ENCODE results near the gene NAT14.

DNA sequence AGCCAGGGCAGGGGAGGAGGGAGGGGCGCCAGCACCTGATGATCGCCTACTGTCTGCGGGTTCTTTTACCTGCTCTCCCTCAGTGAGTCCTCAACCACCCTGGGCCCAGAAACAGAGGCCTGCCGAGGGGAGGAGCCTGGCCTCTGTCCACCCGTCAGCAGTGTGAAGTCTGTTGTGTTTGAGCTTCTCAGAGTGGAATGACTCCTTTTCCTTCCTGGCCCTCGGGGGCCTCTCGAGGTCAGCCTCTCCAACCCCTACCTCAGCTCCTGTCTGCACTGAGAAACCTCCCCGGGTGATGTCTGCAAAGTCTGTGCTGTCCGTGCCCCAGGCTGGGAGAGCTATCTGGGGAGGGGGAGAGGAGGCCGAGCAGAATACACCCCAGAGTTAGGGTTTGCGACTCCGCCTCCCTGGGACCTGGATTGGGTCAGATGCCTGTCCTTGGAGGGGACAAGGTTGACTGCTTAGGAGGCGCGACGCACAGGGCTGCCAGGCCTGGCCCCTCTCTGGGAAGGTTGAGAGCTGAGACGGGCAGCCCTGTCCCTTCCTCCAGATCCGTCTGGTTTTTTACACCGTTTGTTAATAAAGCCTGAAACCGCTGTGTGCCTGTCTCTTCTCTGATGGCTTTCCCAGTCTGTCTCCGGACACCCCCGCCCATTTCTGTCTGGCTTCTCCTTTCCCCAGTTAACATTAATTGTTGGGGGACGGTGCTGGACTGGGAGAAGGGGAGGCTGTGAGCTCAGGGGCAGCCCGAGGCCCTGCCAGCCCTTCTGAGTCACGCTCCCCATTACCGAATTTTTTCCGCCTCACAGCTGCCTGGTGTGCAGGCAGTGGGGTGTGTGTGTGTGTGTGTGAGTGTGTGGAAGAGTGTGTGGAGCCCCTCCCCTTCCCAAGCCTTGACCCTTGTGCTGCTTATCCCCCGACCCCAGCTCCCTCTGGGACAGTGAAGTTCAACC, 2.3 kb downstream of the NAT14 start:
- TF ChIP-seq, protein P1, sequence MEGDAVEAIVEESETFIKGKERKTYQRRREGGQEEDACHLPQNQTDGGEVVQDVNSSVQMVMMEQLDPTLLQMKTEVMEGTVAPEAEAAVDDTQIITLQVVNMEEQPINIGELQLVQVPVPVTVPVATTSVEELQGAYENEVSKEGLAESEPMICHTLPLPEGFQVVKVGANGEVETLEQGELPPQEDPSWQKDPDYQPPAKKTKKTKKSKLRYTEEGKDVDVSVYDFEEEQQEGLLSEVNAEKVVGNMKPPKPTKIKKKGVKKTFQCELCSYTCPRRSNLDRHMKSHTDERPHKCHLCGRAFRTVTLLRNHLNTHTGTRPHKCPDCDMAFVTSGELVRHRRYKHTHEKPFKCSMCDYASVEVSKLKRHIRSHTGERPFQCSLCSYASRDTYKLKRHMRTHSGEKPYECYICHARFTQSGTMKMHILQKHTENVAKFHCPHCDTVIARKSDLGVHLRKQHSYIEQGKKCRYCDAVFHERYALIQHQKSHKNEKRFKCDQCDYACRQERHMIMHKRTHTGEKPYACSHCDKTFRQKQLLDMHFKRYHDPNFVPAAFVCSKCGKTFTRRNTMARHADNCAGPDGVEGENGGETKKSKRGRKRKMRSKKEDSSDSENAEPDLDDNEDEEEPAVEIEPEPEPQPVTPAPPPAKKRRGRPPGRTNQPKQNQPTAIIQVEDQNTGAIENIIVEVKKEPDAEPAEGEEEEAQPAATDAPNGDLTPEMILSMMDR (IDR thresholded peaks at IDR 0.05; ENCODE audit: low read length): no peak
- no peak for TF ChIP-seq EZH2 (optimal IDR thresholded peaks at IDR 0.05; ENCODE audit: low read depth, low read length)
- no peak for TF ChIP-seq EZH2phosphoT487 (IDR thresholded peaks at IDR 0.05; ENCODE audit: low read length)

Measured in MM.1S (cell line).